DMS 273 (cell line): ENCODE results near the gene B3GALT6.
"Not testable (repeated sequence)": the region's sequence is repeated elsewhere in the genome, so short reads cannot be mapped to it uniquely, and the experiment has no call there.

ENCODE experiments used
- DNase-seq: peaks from one replicate; lab custom pipeline; 2025; ENCODE audit not compliant: unreplicated experiment; lab: John Stamatoyannopoulos, UW

Gene B3GALT6

GRCh38 chr1:1232208-1232795 lies at the start of gene B3GALT6:
Gene B3GALT6 (plus strand): TSS chr1:1232237. CDS start chr1:1232279, 42 bp downstream.
- no peak for DNase-seq

- no peak for DNase-seq
Observed at GRCh38 chr1:1182491-1183220, 49.4 kb upstream of the B3GALT6 start.

GRCh38 chr1:1183221-1183747 lies 48.8 kb upstream of the B3GALT6 start:
- no peak for DNase-seq

GRCh38 chr1:1183833-1184775 lies 47.9 kb upstream of the B3GALT6 start:
- no peak for DNase-seq

GRCh38 chr1:1185101-1185765 lies 46.8 kb upstream of the B3GALT6 start:
- no peak for DNase-seq

GRCh38 chr1:1187938-1188337 lies 44.1 kb upstream of the B3GALT6 start:
- DNase-seq: no peak

GRCh38 chr1:1189111-1189510 lies 42.9 kb upstream of the B3GALT6 start:
- no peak for DNase-seq

GRCh38 chr1:1191734-1192133 lies 40.3 kb upstream of the B3GALT6 start:
- DNase-seq: no peak

GRCh38 chr1:1194723-1195122 lies 37.3 kb upstream of the B3GALT6 start:
- DNase-seq: no peak

GRCh38 chr1:1195726-1196125 lies 36.3 kb upstream of the B3GALT6 start:
- not testable (repeated sequence) for DNase-seq

GRCh38 chr1:1196431-1197187 lies 35.4 kb upstream of the B3GALT6 start:
- no peak for DNase-seq

GRCh38 chr1:1197188-1197500 lies 34.9 kb upstream of the B3GALT6 start:
- no peak for DNase-seq

GRCh38 chr1:1197551-1198422 lies 34.2 kb upstream of the B3GALT6 start:
- DNase-seq: no peak

- no peak for DNase-seq
Observed at GRCh38 chr1:1198423-1199140, 33.5 kb upstream of the B3GALT6 start.

GRCh38 chr1:1199141-1199960 lies 32.7 kb upstream of the B3GALT6 start:
- no peak for DNase-seq

- DNase-seq: no peak
Observed at GRCh38 chr1:1199961-1200875, 31.8 kb upstream of the B3GALT6 start.
